ENCODE results near the gene KREMEN2.

GRCh38 chr16:2973093-2973492 lies 9.0 kb downstream of the KREMEN2 start:
- TF ChIP-seq CTCF (IDR thresholded peaks at IDR 0.05; ENCODE audit: insufficient read depth, low read length, poor library complexity, severe bottlenecking) (no peak), EZH2phosphoT487 (conservative IDR thresholded peaks at IDR 0.05; ENCODE audit: low read length) (no peak)
